ENCODE data around the gene TENT5A.

Gene TENT5A

DNA sequence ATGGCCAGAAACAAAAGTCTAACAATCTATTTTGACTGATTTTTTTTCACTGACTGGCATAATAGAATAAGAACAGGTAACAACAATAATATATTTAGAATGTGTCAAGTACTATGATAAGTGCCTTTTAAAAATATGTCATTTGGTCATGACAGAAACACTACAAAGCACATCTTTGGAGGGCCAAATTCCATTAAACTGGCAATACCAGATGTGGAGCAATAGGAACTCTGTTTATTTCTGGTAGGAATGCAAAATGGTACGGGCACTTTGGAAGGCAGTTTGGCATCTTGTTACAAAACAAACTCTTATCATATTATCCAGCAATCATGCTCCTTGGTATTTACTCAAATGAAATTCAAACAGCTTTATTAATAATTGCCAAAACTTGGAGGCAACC is 39.3 kb downstream of the TENT5A start:
- no peak for DNase-seq (ENCODE audit: low spot score)

DNA sequence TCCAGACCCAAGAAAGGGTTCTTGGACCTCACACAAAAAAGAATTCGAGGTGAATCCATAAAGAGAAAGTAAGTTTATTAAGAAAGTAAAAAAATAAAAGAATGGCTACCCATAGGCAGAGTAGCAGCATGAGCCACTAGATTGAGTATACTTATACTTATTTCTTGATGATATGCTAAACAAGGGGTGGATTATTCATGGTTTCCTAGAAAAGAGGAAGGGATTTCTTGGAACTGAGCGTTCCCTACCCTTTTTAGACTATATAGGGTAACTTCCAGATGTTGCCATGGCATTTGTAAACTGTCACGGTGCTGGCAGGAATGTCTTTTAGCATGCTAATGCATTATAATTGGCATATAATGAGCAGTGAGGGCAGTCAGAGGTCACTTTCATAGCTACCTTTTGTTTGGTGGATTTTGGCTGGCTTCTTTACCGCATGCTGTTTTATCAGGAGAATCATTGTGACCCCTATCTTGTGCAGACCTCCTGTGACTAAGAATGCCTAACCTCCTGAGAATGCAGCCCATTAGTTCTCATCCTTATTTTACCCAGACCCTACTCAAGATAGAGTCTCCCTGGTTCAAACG is 44.3 kb downstream of the TENT5A start:
- no peak for DNase-seq (ENCODE audit: low spot score)

DNA sequence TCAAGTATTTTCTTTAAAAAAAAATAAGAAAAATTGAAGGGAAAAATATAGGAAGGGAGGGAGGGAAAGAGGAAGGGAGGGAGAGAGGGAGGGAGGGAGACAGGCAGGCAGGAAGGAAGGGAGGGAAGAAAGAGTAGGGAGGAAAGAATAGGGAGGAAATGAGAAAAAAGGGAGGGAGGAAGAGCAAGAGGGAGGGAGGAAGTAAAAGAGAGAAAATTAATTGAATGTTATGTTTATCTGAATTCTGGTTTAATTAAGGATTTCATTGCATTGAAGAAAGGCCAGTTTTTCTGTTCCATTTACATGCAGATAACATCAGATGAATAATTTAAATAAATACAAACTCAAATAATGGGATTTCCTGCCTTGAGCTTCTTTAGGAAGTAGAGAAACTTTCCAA is 47.8 kb downstream of the TENT5A start:
- DNase-seq (ENCODE audit: low spot score) = no peak

DNA sequence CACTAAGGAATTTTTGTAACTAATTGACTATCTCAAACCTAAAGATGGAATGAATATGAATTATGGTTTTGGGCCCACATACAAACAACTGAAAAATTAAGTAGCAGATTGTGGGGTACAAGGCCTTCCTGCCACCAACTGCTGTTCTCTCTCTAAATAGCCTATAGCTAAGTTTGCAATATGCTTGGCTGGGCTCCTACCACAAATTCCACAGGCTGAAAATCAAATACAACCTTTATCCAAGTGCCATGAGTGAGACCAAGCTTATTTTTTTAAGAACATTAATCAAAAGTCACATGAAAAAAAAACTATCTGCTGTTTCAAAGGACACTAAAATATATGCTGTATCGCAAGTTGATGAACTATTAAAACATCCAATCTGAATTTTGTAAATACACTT is 52.1 kb downstream of the TENT5A start:
- no peak for DNase-seq (ENCODE audit: low spot score)

DNA sequence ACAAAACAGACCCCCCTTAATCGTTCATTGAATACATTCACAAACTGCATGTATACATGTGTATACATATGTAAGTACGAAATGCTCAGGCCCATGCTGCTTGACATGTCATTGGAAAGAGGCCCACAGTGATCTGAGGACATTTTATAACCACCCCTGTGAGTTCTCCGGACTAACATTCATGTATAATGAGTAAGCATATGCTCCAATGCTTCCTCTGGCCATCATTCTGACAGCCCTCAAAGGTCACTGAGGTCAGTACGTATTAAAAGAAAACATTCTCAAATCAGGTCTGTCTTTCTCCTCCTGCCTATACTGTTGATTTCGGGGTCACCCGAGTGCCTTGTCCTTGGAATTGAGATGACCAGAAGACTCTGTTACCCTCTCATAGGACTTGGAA is 54.9 kb downstream of the TENT5A start:
- DNase-seq (ENCODE audit: low spot score) = no peak

DNA sequence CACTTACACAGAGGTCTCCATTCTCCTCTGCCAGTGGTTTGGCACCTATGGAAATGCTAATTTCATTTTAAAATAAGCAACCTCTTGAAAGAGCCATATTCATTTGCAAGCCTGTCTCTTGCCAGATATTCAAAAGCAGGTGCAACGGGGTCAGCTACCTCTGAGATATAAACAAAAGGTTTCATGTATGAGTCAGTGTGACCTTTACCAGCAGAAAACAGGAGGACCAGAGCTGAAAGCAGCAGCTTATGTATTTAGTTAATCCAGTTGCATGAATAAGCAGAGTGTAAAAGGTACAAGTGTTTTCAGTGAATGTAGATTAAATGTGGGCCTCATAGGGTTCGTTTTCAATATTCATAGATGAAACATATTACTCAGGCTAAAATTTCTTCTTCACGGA is 56.0 kb downstream of the TENT5A start:
- no peak for DNase-seq (ENCODE audit: low spot score)
